ENCODE measurements around the gene MCCC2. TPM values are rescaled to one million over a fixed set of nuclear protein-coding genes. Genes with fewer than 3 reads are reported as not detected.
"Not testable (repeated sequence)": the region's sequence is repeated elsewhere in the genome, so short reads cannot be mapped to it uniquely, and the experiment has no call there.

The MCCC2 gene
- total and polyA plus RNA-seq, 12 donors: 53.6 to 149 (median 123) TPM

GRCh38 chr5:71563161-71563560 lies 24.0 kb upstream of the MCCC2 start:
- no peak for TF ChIP-seq CTCF (IDR thresholded peaks at IDR 0.05)
- Histone ChIP-seq H3K4me3 (no peak overlapping the region), H3K36me3 (peaks cover 0 to 99% (median 50%) of the 10 kb centered on the region in 9 donors), H3K27me3 (no peaks in the 10 kb centered on the region), H3K27ac (no peak overlapping the region), H3K9me3 (no peaks in the 10 kb centered on the region), H3K4me1 (no peaks in the 10 kb centered on the region)
- DNase-seq (no peak), ATAC-seq (no peak)
- intact Hi-C loops (cut with DNase I): no loop called here
- WGBS, 2 donors: 98 to 99% methylated on average over 4 of the region's 4 CpGs

GRCh38 chr5:71564895-71565294 lies 22.2 kb upstream of the MCCC2 start:
- Histone ChIP-seq H3K4me3 (no peak overlapping the region), H3K9me3 (no peaks in the 10 kb centered on the region), H3K4me1 (no peaks in the 10 kb centered on the region), H3K27ac (no peak overlapping the region), H3K36me3 (peaks cover 0 to 89% (median 37%) of the 10 kb centered on the region in 9 donors), H3K27me3 (no peaks in the 10 kb centered on the region)
- intact Hi-C loops (cut with DNase I): no loop called here
- ATAC-seq (no peak), DNase-seq (no peak)
- no peak for TF ChIP-seq CTCF (IDR thresholded peaks at IDR 0.05)

- no peak overlapping the region for H3K4me3 ChIP-seq
- peaks cover 0 to 11% (median 0%) of the 10 kb centered on the region in 9 donors for H3K4me1 ChIP-seq
- DNase-seq (no peak), ATAC-seq (no peak)
- H3K27ac ChIP-seq: no peak overlapping the region
- intact Hi-C loops (cut with DNase I): loop anchor here in 7 of 10 donors (5.0 to 10.0 kb wide), 2 partner anchors 185 to 187 kb away; no protein-coding TSS in a partner anchor
- TF ChIP-seq CTCF (IDR thresholded peaks at IDR 0.05): no peak
- 89 to 94% methylated on average over 5 of the region's 5 CpGs for WGBS, 2 donors
- H3K36me3 ChIP-seq: peaks cover 0 to 39% (median 10%) of the 10 kb centered on the region in 9 donors
- no peaks in the 10 kb centered on the region for H3K9me3 ChIP-seq
- no peaks in the 10 kb centered on the region for H3K27me3 ChIP-seq
Measured at GRCh38 chr5:71569748-71570509, 17.2 kb upstream of the MCCC2 start.

- WGBS, 2 donors: 88 to 89% methylated on average over 7 of the region's 7 CpGs
- H3K4me3 ChIP-seq, DNase-seq, H3K27ac ChIP-seq, ATAC-seq, H3K9me3 ChIP-seq, H3K27me3 ChIP-seq: not testable (repeated sequence)
- intact Hi-C loops (cut with DNase I): loop anchor here in 8 of 10 donors (2.0 to 10.0 kb wide), 3 partner anchors 183 to 187 kb away; no protein-coding TSS in a partner anchor
- peaks cover 0 to 11% (median 0%) of the 10 kb centered on the region in 9 donors for H3K4me1 ChIP-seq
- peaks cover 0 to 20% (median 8%) of the 10 kb centered on the region in 9 donors for H3K36me3 ChIP-seq
Measured at GRCh38 chr5:71571811-71572210, 15.3 kb upstream of the MCCC2 start.

GRCh38 chr5:71573591-71573990 lies 13.5 kb upstream of the MCCC2 start:
- WGBS, 2 donors: 41 to 48% methylated on average over 7 of the region's 7 CpGs
- peak in 6 of 8 donors; percentile 38 to 86 (median 71) for ATAC-seq
- intact Hi-C loops (cut with DNase I): loop anchor here in 8 of 10 donors (2.0 to 10.0 kb wide), 3 partner anchors 181 to 185 kb away; no protein-coding TSS in a partner anchor

GRCh38 chr5:71575588-71575987 lies 11.6 kb upstream of the MCCC2 start:
- not testable (repeated sequence) for DNase-seq, H3K27ac ChIP-seq, H3K27me3 ChIP-seq, H3K4me3 ChIP-seq, H3K36me3 ChIP-seq, H3K9me3 ChIP-seq, ATAC-seq
- peaks cover 0 to 11% (median 0%) of the 10 kb centered on the region in 9 donors for H3K4me1 ChIP-seq
- intact Hi-C loops (cut with DNase I): loop anchor here in 1 of 10 donors (10.0 kb wide), 1 partner anchor 179 kb away; no protein-coding TSS in a partner anchor
- 92 to 94% methylated on average over 4 of the region's 4 CpGs for WGBS, 2 donors

More at GRCh38 chr5:71573591-71573990, 13.5 kb upstream of the MCCC2 start:
- Histone ChIP-seq H3K27me3 (no peaks in the 10 kb centered on the region), H3K4me1 (peaks cover 0 to 11% (median 0%) of the 10 kb centered on the region in 9 donors), H3K4me3 (no peak overlapping the region), H3K27ac (no peak overlapping the region), H3K9me3 (no peaks in the 10 kb centered on the region), H3K36me3 (peaks cover 0 to 11% (median 0%) of the 10 kb centered on the region in 9 donors)
- TF ChIP-seq CTCF (IDR thresholded peaks at IDR 0.05): peak in 5 of 9 donors; percentile 12 to 44 (median 38)
- DNase-seq: no peak

Measured in heart right ventricle (tissue), 16 donors.